Measurements from ENCODE around the gene SDK1. TPM values are rescaled to one million over a fixed set of nuclear protein-coding genes. Genes with fewer than 3 reads are reported as not detected.

SDK1 gene
- total RNA-seq, 1 experiment from 2014 or later: 9.3 TPM

DNA sequence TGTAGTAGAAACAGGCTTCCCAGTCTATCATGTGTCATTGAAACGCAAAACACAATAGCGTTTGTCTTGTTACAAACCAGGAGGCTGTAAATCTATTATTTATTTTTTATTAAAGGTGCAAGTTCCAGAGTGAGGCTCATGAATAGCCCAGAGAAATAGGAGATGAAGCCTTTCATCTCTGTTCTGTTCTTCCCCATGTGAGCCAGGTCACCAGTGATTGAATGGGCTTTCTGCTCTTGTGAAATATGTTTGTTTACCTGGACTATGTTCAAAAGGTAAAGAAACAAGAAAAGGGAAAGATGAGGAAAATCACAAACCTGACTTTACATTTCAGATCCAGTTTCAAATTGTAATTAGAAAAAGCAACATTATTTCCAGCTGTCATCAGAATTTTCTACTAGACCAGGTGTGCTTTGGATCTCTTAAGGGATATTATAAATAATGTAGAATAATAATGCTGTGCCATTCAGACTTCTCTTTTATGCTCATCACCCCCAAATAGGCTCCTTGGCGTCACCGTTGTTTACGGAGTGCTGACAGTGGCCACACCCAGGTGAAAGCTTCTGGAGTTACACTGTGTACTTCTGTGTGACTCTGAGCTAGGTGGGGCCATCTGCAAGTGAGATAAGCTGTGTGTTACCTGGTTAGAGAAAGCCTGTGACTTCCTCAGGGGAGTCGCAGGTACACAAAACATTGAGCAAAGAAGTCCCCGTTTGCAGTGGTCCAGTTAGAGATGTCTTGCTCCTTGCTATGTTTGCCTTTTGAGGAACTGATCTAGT, 274.9 kb downstream of the SDK1 start:
- TF ChIP-seq, protein P1, sequence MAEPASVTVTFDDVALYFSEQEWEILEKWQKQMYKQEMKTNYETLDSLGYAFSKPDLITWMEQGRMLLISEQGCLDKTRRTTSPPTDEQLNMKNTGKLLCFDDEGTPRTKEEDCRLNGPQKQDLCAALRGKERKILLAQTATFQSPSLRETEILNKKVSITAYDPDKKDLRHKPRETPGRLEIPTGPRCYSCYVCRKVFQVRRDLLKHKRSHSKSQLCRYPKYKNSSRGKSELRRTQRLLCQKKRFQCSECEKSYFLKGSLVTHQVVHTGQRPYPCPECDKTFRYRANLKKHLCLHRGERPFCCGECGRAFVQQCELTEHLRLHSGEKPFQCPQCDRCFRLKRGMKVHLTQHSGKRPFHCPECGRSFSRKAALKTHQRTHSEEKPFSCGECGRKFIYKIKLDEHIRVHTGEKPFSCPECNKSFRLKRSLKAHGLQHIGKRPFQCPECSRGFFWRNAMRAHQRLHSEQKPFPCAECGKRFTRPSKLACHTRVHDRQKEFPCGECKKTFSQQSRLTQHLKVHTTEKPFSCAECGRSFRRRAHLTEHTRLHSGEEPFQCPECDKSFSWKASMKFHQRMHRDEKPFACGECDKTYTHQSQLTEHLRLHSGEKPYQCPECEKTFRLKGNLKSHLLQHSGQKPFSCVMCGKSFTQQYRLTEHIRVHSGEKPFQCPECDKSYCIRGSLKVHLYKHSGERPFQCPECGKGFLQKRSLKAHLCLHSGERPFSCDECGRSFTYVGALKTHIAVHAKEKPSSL (CRISPR knock-in tag; conservative IDR thresholded peaks at IDR 0.05): no peak
- TF ChIP-seq ESRRA (CRISPR knock-in tag; IDR thresholded peaks at IDR 0.05; ENCODE audit: borderline replicate concordance): no peak
- TF ChIP-seq FOXP1 (CRISPR knock-in tag; IDR thresholded peaks at IDR 0.05; ENCODE audit: borderline replicate concordance): no peak
- TF ChIP-seq, protein P2, sequence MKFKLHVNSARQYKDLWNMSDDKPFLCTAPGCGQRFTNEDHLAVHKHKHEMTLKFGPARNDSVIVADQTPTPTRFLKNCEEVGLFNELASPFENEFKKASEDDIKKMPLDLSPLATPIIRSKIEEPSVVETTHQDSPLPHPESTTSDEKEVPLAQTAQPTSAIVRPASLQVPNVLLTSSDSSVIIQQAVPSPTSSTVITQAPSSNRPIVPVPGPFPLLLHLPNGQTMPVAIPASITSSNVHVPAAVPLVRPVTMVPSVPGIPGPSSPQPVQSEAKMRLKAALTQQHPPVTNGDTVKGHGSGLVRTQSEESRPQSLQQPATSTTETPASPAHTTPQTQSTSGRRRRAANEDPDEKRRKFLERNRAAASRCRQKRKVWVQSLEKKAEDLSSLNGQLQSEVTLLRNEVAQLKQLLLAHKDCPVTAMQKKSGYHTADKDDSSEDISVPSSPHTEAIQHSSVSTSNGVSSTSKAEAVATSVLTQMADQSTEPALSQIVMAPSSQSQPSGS (CRISPR knock-in tag; IDR thresholded peaks at IDR 0.05; ENCODE audit: borderline replicate concordance, low read depth): no peak
- TF ChIP-seq, protein P3, sequence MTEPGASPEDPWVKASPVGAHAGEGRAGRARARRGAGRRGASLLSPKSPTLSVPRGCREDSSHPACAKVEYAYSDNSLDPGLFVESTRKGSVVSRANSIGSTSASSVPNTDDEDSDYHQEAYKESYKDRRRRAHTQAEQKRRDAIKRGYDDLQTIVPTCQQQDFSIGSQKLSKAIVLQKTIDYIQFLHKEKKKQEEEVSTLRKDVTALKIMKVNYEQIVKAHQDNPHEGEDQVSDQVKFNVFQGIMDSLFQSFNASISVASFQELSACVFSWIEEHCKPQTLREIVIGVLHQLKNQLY (CRISPR knock-in tag; IDR thresholded peaks at IDR 0.05): no peak
- TF ChIP-seq, protein P4, sequence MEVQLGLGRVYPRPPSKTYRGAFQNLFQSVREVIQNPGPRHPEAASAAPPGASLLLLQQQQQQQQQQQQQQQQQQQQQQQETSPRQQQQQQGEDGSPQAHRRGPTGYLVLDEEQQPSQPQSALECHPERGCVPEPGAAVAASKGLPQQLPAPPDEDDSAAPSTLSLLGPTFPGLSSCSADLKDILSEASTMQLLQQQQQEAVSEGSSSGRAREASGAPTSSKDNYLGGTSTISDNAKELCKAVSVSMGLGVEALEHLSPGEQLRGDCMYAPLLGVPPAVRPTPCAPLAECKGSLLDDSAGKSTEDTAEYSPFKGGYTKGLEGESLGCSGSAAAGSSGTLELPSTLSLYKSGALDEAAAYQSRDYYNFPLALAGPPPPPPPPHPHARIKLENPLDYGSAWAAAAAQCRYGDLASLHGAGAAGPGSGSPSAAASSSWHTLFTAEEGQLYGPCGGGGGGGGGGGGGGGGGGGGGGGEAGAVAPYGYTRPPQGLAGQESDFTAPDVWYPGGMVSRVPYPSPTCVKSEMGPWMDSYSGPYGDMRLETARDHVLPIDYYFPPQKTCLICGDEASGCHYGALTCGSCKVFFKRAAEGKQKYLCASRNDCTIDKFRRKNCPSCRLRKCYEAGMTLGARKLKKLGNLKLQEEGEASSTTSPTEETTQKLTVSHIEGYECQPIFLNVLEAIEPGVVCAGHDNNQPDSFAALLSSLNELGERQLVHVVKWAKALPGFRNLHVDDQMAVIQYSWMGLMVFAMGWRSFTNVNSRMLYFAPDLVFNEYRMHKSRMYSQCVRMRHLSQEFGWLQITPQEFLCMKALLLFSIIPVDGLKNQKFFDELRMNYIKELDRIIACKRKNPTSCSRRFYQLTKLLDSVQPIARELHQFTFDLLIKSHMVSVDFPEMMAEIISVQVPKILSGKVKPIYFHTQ (CRISPR knock-in tag; IDR thresholded peaks at IDR 0.05): no peak
- no peak for TF ChIP-seq RORB (CRISPR knock-in tag; IDR thresholded peaks at IDR 0.05)
- no peak for TF ChIP-seq TEAD4 (CRISPR knock-in tag; IDR thresholded peaks at IDR 0.05)
- TF ChIP-seq, protein P5, sequence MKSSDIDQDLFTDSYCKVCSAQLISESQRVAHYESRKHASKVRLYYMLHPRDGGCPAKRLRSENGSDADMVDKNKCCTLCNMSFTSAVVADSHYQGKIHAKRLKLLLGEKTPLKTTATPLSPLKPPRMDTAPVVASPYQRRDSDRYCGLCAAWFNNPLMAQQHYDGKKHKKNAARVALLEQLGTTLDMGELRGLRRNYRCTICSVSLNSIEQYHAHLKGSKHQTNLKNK (CRISPR knock-in tag; IDR thresholded peaks at IDR 0.05): no peak
- TF ChIP-seq, protein P6, sequence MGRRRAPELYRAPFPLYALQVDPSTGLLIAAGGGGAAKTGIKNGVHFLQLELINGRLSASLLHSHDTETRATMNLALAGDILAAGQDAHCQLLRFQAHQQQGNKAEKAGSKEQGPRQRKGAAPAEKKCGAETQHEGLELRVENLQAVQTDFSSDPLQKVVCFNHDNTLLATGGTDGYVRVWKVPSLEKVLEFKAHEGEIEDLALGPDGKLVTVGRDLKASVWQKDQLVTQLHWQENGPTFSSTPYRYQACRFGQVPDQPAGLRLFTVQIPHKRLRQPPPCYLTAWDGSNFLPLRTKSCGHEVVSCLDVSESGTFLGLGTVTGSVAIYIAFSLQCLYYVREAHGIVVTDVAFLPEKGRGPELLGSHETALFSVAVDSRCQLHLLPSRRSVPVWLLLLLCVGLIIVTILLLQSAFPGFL (CRISPR knock-in tag; IDR thresholded peaks at IDR 0.05; ENCODE audit: borderline replicate concordance): no peak
- TF ChIP-seq, protein P7, sequence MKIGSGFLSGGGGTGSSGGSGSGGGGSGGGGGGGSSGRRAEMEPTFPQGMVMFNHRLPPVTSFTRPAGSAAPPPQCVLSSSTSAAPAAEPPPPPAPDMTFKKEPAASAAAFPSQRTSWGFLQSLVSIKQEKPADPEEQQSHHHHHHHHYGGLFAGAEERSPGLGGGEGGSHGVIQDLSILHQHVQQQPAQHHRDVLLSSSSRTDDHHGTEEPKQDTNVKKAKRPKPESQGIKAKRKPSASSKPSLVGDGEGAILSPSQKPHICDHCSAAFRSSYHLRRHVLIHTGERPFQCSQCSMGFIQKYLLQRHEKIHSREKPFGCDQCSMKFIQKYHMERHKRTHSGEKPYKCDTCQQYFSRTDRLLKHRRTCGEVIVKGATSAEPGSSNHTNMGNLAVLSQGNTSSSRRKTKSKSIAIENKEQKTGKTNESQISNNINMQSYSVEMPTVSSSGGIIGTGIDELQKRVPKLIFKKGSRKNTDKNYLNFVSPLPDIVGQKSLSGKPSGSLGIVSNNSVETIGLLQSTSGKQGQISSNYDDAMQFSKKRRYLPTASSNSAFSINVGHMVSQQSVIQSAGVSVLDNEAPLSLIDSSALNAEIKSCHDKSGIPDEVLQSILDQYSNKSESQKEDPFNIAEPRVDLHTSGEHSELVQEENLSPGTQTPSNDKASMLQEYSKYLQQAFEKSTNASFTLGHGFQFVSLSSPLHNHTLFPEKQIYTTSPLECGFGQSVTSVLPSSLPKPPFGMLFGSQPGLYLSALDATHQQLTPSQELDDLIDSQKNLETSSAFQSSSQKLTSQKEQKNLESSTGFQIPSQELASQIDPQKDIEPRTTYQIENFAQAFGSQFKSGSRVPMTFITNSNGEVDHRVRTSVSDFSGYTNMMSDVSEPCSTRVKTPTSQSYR (CRISPR knock-in tag; IDR thresholded peaks at IDR 0.05): no peak
- TF ChIP-seq TCF7 (CRISPR knock-in tag; IDR thresholded peaks at IDR 0.05; ENCODE audit: low read depth): no peak
- TF ChIP-seq, protein P8, sequence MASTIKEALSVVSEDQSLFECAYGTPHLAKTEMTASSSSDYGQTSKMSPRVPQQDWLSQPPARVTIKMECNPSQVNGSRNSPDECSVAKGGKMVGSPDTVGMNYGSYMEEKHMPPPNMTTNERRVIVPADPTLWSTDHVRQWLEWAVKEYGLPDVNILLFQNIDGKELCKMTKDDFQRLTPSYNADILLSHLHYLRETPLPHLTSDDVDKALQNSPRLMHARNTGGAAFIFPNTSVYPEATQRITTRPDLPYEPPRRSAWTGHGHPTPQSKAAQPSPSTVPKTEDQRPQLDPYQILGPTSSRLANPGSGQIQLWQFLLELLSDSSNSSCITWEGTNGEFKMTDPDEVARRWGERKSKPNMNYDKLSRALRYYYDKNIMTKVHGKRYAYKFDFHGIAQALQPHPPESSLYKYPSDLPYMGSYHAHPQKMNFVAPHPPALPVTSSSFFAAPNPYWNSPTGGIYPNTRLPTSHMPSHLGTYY (CRISPR knock-in tag; IDR thresholded peaks at IDR 0.05): no peak
- no peak overlapping the region for H3K27ac Mint-ChIP-seq
- CTCF ChIA-PET: no interaction called here

More for the DNA sequence above, 274.9 kb downstream of the SDK1 start:
- H3K9me3 Mint-ChIP-seq: peaks cover 41% of the 10 kb centered on the region
- DNase-seq (ENCODE audit: low spot score) (no peak), ATAC-seq (no peak)
- POLR2A ChIA-PET: no interaction called here
- peaks cover 3% of the 10 kb centered on the region; the same call in 1 of the 2 replicates for H3K27me3 Mint-ChIP-seq (ENCODE audit: low read depth)
- peaks cover 40% of the 10 kb centered on the region for H3K36me3 Mint-ChIP-seq
- no peak overlapping the region for H3K4me3 Mint-ChIP-seq
- H3K4me1 Mint-ChIP-seq: peaks cover 18% of the 10 kb centered on the region

Data from WTC11 (cell line).